ENCODE data around the gene RSPRY1.
"Not testable (repeated sequence)": the region's sequence is repeated elsewhere in the genome, so short reads cannot be mapped to it uniquely, and the experiment has no call there.

RSPRY1 gene

GRCh38 chr16:57196753-57197152, 10.6 kb downstream of the RSPRY1 start:
- DNase-seq (ENCODE audit: extremely low read depth, insufficient read length), result no peak
- no peak for TF ChIP-seq CTCF (IDR thresholded peaks at IDR 0.05; ENCODE audit: insufficient read depth, low read length, poor library complexity, severe bottlenecking)
- Histone ChIP-seq H3K27me3 (replicated peaks; ENCODE audit: control insufficient read depth, insufficient read depth, low read length) (no peaks in the 10 kb centered on the region), H3K36me3 (ENCODE audit: control insufficient read depth, insufficient read depth, low read length) (no peaks in the 10 kb centered on the region), H3K4me3 (replicated peaks; ENCODE audit: low read depth, low read length) (no peak overlapping the region)

- DNase-seq (ENCODE audit: extremely low read depth, insufficient read length); H3K27me3 ChIP-seq (replicated peaks; ENCODE audit: control insufficient read depth, insufficient read depth, low read length); H3K36me3 ChIP-seq (ENCODE audit: control insufficient read depth, insufficient read depth, low read length): not testable (repeated sequence)
These were observed 14.2 kb downstream of the RSPRY1 start for GRCh38 chr16:57200321-57200720.

GRCh38 chr16:57200926-57201325, 14.8 kb downstream of the RSPRY1 start:
- not testable (repeated sequence) for DNase-seq (ENCODE audit: extremely low read depth, insufficient read length); H3K4me3 ChIP-seq (replicated peaks; ENCODE audit: low read depth, low read length); H3K27me3 ChIP-seq (replicated peaks; ENCODE audit: control insufficient read depth, insufficient read depth, low read length); H3K36me3 ChIP-seq (ENCODE audit: control insufficient read depth, insufficient read depth, low read length)

More at GRCh38 chr16:57200321-57200720, 14.2 kb downstream of the RSPRY1 start:
- not testable (repeated sequence) for H3K4me3 ChIP-seq (replicated peaks; ENCODE audit: low read depth, low read length)

GRCh38 chr16:57202095-57202886, 16.2 kb downstream of the RSPRY1 start:
- H3K36me3 ChIP-seq (ENCODE audit: control insufficient read depth, insufficient read depth, low read length), result peaks cover 8% of the 10 kb centered on the region
- H3K4me3 ChIP-seq (replicated peaks; ENCODE audit: low read depth, low read length), result no peak overlapping the region
- no peak for TF ChIP-seq CTCF (IDR thresholded peaks at IDR 0.05; ENCODE audit: insufficient read depth, low read length, poor library complexity, severe bottlenecking)
- H3K27me3 ChIP-seq (replicated peaks; ENCODE audit: control insufficient read depth, insufficient read depth, low read length), result no peaks in the 10 kb centered on the region
- DNase-seq (ENCODE audit: extremely low read depth, insufficient read length), result no peak

- peaks cover 12% of the 10 kb centered on the region for H3K36me3 ChIP-seq (ENCODE audit: control insufficient read depth, insufficient read depth, low read length)
- no peaks in the 10 kb centered on the region for H3K27me3 ChIP-seq (replicated peaks; ENCODE audit: control insufficient read depth, insufficient read depth, low read length)
- H3K4me3 ChIP-seq (replicated peaks; ENCODE audit: low read depth, low read length), result no peak overlapping the region
- no peak for TF ChIP-seq CTCF (IDR thresholded peaks at IDR 0.05; ENCODE audit: insufficient read depth, low read length, poor library complexity, severe bottlenecking)
- no peak for DNase-seq (ENCODE audit: extremely low read depth, insufficient read length)
These were observed 17.3 kb downstream of the RSPRY1 start for GRCh38 chr16:57203451-57203850.

- no peak for DNase-seq (ENCODE audit: extremely low read depth, insufficient read length)
- H3K36me3 ChIP-seq (ENCODE audit: control insufficient read depth, insufficient read depth, low read length), result peaks cover 14% of the 10 kb centered on the region
- no peaks in the 10 kb centered on the region for H3K27me3 ChIP-seq (replicated peaks; ENCODE audit: control insufficient read depth, insufficient read depth, low read length)
- no peak for TF ChIP-seq CTCF (IDR thresholded peaks at IDR 0.05; ENCODE audit: insufficient read depth, low read length, poor library complexity, severe bottlenecking)
- H3K4me3 ChIP-seq (replicated peaks; ENCODE audit: low read depth, low read length), result no peak overlapping the region
These were observed 18.5 kb downstream of the RSPRY1 start for GRCh38 chr16:57204675-57205074.

GRCh38 chr16:57208926-57209325, 22.8 kb downstream of the RSPRY1 start:
- no peak overlapping the region for H3K4me3 ChIP-seq (replicated peaks; ENCODE audit: low read depth, low read length)
- no peak for TF ChIP-seq CTCF (IDR thresholded peaks at IDR 0.05; ENCODE audit: insufficient read depth, low read length, poor library complexity, severe bottlenecking)
- H3K27me3 ChIP-seq (replicated peaks; ENCODE audit: control insufficient read depth, insufficient read depth, low read length), result no peaks in the 10 kb centered on the region
- no peak for DNase-seq (ENCODE audit: extremely low read depth, insufficient read length)
- peaks cover 23% of the 10 kb centered on the region for H3K36me3 ChIP-seq (ENCODE audit: control insufficient read depth, insufficient read depth, low read length)

Data from GM06990 (cell line).